ENCODE measurements around the gene STRA6.

GRCh38 chr15:74209997-74210671 is 7.5 kb upstream of the STRA6 start:
- TF ChIP-seq CTCF (IDR thresholded peaks at IDR 0.05) = no peak
- no peak for TF ChIP-seq POLR2A (IDR thresholded peaks at IDR 0.05)

Data from thyroid gland (tissue), 4 donors.